Astrocyte (in vitro differentiated cells and primary cell): Measurements from ENCODE around the gene COG1.

Source experiments
- CTCF ChIP-seq: IDR thresholded peaks from 2 replicates; pipeline ENCODE4 v1.5.1; 2011; ENCODE audit warnings: low read depth, mild to moderate bottlenecking, inconsistent platforms, low read length, moderate library complexity; ENCODE audit not compliant: insufficient read depth
- EZH2 ChIP-seq: IDR thresholded peaks from 2 replicates; pipeline ENCODE4 v1.6.1; 2012; ENCODE audit warnings: mild to moderate bottlenecking, low read length, inconsistent platforms; ENCODE audit not compliant: insufficient read depth

DNA sequence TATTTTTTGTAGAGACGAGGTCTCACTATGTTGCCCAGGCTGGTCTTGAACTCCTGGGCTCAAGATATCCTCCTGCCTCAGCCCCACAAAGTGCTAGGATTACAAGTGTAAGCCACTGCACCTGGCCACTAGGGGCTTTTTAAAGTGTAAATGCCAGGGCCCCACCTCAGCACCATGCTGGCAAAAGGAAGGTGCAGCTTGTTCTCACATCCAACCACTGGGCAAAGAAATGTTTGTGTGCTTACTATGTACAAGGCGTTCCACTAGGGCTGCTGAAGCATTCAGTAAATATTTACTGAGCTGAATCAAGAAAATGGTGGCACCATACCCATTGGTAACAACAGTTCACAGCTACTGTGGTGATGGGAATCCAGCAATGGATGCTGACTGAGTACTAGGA is 22.6 kb downstream of the COG1 start:
- TF ChIP-seq CTCF (no peak), EZH2 (no peak)
